Activated CD4-positive, alpha-beta T cell treated with anti-CD3 and anti-CD28 coated beads, Interleukin-2, amount 50 U/mL, for 48 hours (primary cell): Measurements from ENCODE around the gene TRERF1.

Source experiments
- DNase-seq, 2 experiments: peaks; one replicate each; pipeline ENCODE4 v3.0.0-alpha.2; 2020

TRERF1 gene

GRCh38 chr6:42179261-42179944 lies 272.3 kb downstream of the TRERF1 start:
- no peak for DNase-seq

- peak; percentile 19 to 31 for DNase-seq
Observed at GRCh38 chr6:42177514-42178364, 274.0 kb downstream of the TRERF1 start.

- no peak for DNase-seq
Observed at GRCh38 chr6:42176981-42177380, 274.7 kb downstream of the TRERF1 start.

GRCh38 chr6:42175860-42176259 lies 275.9 kb downstream of the TRERF1 start:
- no peak for DNase-seq
